GM18505 (cell line): ENCODE results near the gene GRIP2.

Experiments used
- ATAC-seq: cut with Tn5 transposase; IDR thresholded peaks from one replicate; pipeline ENCODE4 v1.9.1; 2021; ENCODE audit not compliant: unreplicated experiment
- POLR2A ChIP-seq: IDR thresholded peaks from 4 replicates; pipeline ENCODE4 v1.6.1; 2011; ENCODE audit warnings: borderline replicate concordance; ENCODE audit not compliant: insufficient read depth, insufficient read length; ENCODE audit errors: extremely low read depth

GRIP2 gene

DNA sequence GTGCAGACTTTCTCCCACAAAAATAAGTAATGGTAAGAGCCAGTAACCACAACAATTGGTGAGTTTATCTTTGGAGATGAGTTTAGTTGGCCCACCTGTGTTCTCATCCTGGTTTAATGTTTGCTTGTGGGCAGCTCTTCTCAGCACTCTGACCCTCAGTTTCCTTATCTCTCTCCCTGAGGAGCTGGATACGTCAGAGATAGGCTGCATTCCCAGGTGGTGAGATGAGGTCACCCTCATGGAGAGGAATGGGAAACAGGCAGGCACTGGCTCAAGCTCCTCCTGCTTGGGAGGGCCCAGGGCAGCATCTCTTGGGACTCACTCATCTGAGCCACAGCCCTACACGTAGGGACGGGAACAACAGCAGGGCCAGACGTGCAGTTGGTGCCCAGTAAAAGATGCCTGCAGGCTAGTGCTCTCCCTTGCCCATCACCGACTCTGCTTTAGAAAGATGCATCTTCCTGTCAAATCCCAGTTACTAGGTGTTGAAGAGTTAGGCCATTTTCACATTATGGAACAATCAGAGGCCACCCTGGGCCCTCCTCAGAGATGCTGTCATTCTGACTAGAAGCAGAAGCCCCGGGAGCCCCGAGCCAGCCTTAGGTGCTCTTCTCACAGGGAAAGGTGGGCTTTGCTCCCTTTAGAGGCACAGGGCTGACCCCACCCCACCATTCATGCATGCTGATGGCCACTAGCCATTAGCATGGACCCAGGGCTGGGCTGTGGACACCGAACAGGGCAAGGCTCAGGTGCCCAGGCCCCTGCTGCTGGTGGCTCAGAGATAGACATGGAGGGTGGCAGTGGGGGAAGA lies 59.7 kb downstream of the GRIP2 start:
- no peak for TF ChIP-seq POLR2A
- no peak for ATAC-seq

DNA sequence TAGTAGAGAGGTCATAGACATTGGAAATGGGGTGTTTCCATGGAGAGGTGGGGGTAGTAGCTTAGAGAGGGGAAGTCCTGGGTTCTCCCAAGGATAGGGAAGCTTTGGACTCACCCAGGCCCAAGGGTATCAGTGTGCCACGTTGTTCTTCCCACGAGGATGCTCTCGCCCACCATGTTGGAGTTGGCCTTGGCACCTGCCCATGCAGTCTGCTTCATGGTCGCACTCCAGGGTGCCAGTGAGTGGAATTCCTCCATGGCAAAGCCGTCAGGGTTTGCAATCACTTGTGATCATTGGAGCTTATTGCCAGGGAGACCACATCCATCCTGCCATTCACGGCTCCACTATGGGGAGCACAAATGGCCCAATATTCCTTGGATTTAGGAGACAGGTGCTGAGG lies 60.6 kb downstream of the GRIP2 start:
- TF ChIP-seq POLR2A, result no peak
- ATAC-seq, result no peak

DNA sequence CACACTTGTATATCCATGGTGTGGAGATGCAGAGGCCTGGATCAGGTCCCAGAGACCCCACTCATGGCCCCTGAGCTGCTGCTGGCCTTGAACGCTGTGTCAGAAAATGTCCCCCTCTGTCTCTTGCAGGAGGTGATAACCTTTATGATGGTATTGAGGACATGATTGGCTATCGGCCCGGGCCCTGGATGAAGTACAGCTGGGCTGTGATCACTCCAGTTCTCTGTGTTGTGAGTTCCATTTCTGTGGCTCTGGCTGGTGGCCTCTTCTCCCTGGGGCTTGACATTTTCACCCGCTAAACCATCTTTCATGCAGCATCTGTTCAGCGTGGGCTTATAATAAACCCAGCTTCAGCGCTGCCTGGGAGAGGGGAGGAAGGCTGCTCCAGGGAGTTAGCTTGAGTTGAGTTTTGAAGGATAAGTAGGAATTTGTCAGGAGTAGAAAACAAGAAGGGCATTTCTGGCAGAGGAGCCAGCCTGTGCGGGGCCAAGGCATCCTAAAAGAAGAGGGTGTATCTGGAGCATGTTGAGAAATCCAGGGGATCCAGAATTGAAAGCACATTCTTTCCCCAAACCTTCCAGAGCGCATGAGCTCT lies 61.1 kb downstream of the GRIP2 start:
- no peak for ATAC-seq
- TF ChIP-seq POLR2A, result no peak

DNA sequence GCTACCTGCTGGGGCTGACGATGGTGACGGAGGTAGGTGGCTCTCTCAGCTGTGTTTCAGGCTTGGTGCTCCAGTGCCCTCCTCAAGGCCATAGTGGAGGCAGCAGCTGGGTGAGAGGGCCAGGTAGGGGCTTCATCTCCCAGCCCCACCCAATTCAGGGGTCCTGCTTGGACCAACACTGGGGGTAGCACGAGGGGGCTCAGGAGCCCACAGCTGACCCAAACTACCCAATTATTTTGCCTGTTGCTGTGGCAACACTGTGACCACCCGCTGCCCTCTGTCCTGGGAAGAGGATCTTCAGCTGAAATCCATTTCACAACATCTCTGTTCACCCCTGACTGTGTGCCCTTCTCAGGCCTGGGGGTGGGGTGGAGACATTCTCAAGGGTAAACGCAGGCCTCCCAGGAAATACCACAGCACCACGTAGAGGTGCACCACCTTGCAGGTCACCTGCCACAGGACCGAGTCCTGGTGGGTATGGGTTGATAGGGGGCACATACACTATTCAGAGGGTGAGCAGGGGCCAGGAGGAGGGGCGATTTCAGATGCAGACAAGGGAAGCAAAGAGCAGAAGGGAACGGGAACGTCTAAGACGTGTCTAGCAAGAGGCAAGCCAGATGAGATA lies 62.7 kb downstream of the GRIP2 start:
- no peak for TF ChIP-seq POLR2A
- ATAC-seq, result no peak

DNA sequence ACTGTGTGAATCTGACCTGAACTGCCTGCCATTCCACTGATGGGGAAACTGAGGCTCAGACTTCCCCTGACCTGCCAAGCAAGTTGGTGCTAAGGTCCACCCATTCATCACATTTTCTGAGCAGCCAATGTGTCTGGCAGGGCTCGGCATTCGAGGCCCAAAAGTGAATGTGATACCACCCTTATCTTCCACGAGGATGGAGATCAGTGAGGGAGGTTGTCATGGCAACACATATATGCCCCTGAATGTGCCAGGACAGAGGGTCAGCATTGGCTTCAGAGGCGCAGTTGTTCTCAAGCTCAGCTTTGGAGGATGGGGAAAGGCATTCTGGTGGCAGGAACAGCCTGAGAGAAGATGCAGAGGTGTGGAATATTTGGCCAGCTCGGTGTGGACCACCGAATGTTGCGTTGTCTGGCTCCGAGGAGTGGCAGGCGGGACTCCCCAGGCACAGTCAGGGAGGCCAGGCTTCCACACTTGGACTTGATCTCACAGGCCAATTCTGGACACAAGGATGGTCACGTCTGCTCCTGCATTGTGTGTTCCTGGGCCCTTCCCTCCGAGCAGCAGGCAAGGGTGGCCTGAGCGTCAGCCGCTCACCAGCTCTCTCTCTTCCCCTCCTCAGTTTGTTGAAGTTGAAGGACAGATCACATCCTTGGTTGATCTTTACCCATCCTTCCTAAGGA lies 63.4 kb downstream of the GRIP2 start:
- no peak for ATAC-seq
- no peak for TF ChIP-seq POLR2A

DNA sequence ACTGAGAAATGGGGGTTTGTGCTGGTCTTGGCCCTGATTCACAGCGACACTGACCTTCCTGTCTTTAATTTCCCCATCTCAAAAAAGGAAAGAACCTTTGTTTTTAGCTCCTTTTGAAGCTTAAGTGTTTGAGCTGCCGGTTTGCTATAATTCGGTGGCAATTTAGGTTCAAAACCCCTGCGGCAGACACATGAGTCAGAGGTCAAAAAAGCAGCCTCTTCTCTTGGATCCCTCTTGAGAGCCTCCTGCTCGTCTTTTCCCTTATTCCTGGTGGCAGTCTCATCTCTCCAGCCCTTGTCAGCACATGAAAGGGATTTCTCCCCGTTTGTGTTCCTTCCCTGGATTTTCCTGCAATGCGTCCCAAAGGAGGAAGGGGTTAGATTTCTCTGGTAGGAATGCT lies 64.5 kb downstream of the GRIP2 start:
- no peak for ATAC-seq
- no peak for TF ChIP-seq POLR2A

DNA sequence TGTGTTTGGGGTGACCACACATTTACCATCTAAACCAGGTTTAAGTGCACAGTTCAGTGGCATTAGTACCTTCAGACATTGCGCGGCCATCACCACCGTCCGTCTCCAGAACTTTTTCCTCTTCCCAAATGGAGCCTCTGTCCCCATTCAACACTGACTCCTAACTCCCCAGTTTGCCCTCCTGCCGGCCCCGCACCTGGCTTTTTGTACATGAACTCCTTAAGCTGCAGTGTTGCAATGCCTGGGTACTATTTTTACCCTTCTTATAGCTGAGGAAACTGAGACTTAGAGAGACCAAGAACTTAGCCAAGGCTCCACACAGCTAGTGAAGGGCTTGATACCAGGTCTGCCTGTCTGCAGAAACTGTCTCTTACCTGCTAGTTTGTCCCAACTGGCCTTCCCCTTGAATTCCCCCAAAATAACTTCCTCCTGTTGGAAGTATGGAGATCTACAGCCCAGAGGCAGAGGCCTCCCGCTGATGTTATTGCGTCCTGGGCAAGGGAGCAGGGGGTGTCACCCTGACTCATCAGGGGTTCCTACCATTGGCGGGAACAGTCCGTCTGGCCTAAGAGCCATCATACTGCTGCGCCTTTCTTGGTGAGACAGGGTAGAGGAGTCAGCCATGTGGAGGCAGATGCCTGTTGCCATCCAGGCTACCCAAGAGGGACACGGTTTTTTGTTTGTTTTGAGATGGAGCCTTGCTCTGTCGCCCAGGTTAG lies 65.6 kb downstream of the GRIP2 start:
- no peak for TF ChIP-seq POLR2A
- no peak for ATAC-seq

DNA sequence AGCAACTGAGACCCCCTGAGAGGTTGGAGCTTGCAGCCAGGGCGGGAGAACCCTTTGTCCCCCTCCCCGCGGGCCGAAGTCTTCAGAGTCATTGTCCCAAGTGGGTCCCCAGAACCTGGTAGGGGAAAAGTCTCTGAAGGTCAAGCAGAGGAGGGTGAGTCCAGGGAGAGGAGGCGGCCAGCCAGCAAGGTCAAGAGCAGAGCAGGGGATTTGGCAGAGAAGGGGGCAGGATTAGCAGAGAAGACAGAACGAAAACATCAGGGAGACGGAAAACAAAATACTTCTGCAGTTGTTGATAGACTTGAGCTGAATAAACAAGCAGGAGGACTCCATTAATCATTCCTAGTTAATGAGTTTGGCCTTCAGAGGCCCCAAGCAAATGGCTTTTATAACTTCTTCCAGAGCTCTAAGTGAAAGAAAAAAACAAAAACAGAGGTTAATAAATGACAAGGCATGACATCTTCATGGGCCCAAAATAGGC lies 66.7 kb downstream of the GRIP2 start:
- no peak for TF ChIP-seq POLR2A
- ATAC-seq, result no peak

DNA sequence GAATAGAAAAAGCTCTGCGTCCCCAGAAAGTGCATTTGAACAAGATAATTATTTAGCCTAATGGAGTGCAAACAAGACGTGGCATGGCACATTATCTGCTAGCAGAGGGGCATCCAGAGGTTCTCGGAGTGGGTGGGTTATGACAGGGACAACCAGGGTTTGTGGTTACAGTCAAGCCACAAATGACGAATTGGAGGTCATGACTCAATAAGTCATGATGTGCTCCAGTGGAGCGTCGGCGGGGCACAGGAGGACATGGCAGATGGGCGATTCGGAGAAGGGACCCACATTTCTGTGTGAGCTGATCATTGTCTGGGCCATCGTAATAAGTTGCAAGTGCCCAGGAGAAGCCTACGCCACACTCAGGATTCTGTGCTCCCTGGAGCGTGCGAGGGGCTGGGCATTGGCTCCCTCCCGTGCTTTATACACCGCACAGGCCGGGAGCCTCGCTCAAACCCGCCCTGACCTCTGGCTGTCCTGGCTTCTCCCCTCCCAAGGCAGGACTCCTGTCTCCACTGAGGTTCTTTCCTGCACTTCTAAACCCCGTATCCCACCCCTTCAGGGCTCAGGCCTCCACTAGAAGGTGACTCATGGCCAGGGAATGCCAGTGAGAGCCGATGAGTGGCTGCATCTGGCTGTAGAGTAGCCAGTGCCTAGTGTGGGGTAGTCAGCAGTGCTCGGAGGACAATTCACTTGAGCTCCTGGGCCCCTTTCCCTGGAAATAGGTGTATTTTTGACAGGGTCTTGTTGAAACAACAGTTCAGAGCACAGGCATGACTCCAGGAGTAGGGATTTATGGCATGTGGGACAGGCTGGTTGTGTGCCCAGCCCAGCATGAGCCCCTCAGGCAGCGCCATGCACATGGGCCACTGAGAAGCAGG lies 67.4 kb downstream of the GRIP2 start:
- no peak for TF ChIP-seq POLR2A
- ATAC-seq, result no peak

DNA sequence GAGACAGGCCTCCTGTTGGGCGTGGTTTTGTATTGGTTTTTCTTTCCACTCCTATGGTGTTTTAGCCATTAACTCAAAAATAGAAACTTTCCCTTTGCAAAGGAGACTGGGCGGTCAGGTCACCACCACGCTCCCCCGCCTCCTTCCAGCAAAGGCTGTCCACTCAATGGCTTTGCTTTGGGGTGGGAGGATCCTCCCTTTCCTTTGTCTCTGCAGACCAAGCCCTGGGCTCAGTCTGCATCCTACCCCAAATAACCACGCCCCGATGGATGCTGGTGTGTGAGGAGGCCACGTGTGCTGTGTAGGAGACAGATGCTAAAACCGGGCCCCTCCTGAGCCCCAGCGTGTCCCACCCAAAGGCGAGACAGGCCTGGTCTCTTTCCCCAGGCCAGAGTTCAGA lies 68.5 kb downstream of the GRIP2 start:
- no peak for ATAC-seq
- no peak for TF ChIP-seq POLR2A

DNA sequence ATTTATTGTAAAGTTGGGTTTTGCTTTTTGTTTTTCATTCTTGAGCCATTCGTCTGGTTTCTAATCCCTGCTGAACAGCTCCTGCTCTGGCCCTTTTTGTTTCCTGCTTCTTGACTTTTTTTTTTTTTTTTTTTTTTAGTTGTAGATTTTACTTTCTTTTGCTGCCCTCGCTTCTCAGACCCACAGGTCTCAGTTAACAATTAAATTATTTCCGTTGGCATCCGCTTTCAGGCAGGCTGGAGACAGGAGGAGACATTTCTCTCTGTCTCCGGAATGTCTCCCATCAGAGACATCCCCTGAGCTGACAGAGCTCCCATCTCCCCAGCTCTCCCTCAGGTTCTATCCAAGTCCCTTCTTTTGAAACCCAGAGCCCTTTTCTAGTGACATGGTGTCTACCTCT lies 69.1 kb downstream of the GRIP2 start:
- ATAC-seq, result no peak
- TF ChIP-seq POLR2A, result no peak

DNA sequence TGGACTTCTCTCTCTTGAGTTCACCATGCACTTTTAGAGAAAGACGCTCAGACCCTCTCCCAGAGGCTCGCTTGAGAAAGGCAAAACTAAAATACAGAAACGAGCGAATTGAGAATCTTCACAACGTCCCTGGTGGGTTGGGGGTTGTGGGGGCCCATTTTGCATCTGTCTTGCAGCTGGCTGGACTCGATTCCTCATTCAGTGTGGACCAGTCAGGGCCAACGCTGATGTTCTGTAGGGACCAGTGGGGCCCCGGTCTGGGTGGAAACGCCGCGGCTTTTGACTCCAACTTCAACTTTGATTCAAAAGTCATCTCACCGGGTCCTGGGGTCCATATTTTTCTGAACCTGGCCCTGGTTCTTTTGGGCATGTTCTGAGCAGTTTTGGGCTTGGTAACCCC lies 69.7 kb downstream of the GRIP2 start:
- no peak for ATAC-seq

More for the DNA sequence above, 69.7 kb downstream of the GRIP2 start:
- no peak for TF ChIP-seq POLR2A
